Aorta (tissue), 5 donors: ENCODE data around the gene CUX1. TPM values are rescaled to one million over a fixed set of nuclear protein-coding genes. Genes with fewer than 3 reads are reported as not detected.

Experiments used
- ATAC-seq: fragments of 200-7000 bp; cut with Tn5 transposase; one replicate; pipeline ENCODE4 v1.9.1; 2022; ENCODE audit warnings: moderate library complexity; ENCODE audit not compliant: low FRiP score
- DNase-seq, 2 donors: peaks; one replicate each; pipeline ENCODE4 v3.0.0-alpha.2; 2020
- H3K27ac ChIP-seq, 2 donors: one replicate each; pipeline ENCODE4 v1.5.1; 2013; ENCODE audit warnings: low read length in 2 of 2, mild to moderate bottlenecking in 2 of 2, moderate library complexity in 2 of 2, control low read depth in 1 of 2, inconsistent platforms in 1 of 2, low read depth in 1 of 2
- H3K27me3 ChIP-seq, 2 donors: one replicate each; pipeline ENCODE4 v1.6.1; 2013; ENCODE audit warnings: control low read depth in 1 of 2, low read length in 1 of 2, mild to moderate bottlenecking in 1 of 2, moderate library complexity in 1 of 2; ENCODE audit not compliant: insufficient read depth in 2 of 2, control insufficient read depth in 1 of 2
- H3K36me3 ChIP-seq, 2 donors: one replicate each; pipeline ENCODE4 v1.6.1; 2013; ENCODE audit warnings: control low read depth in 1 of 2, low read length in 1 of 2, mild to moderate bottlenecking in 1 of 2; ENCODE audit not compliant: insufficient read depth in 2 of 2, control insufficient read depth in 1 of 2
- H3K4me1 ChIP-seq, 2 donors: one replicate each; pipeline ENCODE4 v1.6.1; 2013; ENCODE audit warnings: low read length in 2 of 2, control low read depth in 1 of 2, mild to moderate bottlenecking in 1 of 2, moderate library complexity in 1 of 2; ENCODE audit not compliant: insufficient read depth in 2 of 2, control insufficient read depth in 1 of 2
- H3K4me3 ChIP-seq, 2 donors: one replicate each; pipeline ENCODE4 v1.5.1; 2013; ENCODE audit warnings: low read length in 2 of 2, control low read depth in 1 of 2, mild to moderate bottlenecking in 1 of 2
- H3K9me3 ChIP-seq: one replicate; pipeline ENCODE4 v1.6.1; 2013; ENCODE audit warnings: mild to moderate bottlenecking, low read length; ENCODE audit not compliant: control insufficient read depth
- WGBS, 2 donors: extraction: QIAGEN DNeasy Blood & Tissue Kit; methylation state at CpG; one replicate each; pipeline ENCODE4 v1.1.7; 2013; 5-methylcytosine and 5-hydroxymethylcytosine counted together
- intact Hi-C, 2 donors: fragments of 100-400 bp; cut with DNase I; formaldehyde crosslinking; loops; one replicate each; pipeline versions ENCODE4 v1.14.2 to v1.15.0; 2022
- polyA plus RNA-seq, 2 donors: library from polyadenylated mRNA; stranded (reverse); fragments of 200-250 nt; gene quantifications; one replicate each; pipeline ENCODE4 v1.2.3, GENCODE V29; 2013
- total RNA-seq, 2 donors: library from RNA; stranded (reverse); fragmentation: NEBNext Ultra II Directional; extraction: Animal tissue kit (Norgen Biotek cat#: 25700); gene quantifications; one replicate each; pipeline ENCODE4 v1.2.1, GENCODE V29; 2021
- donor health status: healthy with polysubstance abuse.
- donor health status: Bipolar disorder and iron deficiency.
- donor health status: DM: no; HTN: no; CAD: no.
- donor health status: DM: no; HTN: no; CAD: no.
- donor health status: DM: yes; HTN: yes; CAD: no.

Gene CUX1
- total and polyA plus RNA-seq, 4 donors: 51.6 to 159 (median 94.1) TPM

- Histone ChIP-seq H3K9me3 (peaks cover 2% of the 10 kb centered on the region), H3K36me3 (no peaks in the 10 kb centered on the region), H3K27ac (no peak overlapping the region), H3K27me3 (no peaks in the 10 kb centered on the region), H3K4me3 (no peak overlapping the region), H3K4me1 (no peaks in the 10 kb centered on the region)
- intact Hi-C loops: no loop called here
- WGBS, 2 donors: 91 to 92% methylated on average over 14 of the region's 14 CpGs
- DNase-seq (peak in 1 of 2 donors; percentile 12), ATAC-seq (no peak)
These were observed 276.3 kb downstream of the CUX1 start for GRCh38 chr7:102093599-102094315.

- no peaks in the 10 kb centered on the region for H3K27me3 ChIP-seq
- DNase-seq (no peak), ATAC-seq (no peak)
- H3K36me3 ChIP-seq: no peaks in the 10 kb centered on the region
- H3K9me3 ChIP-seq: peaks cover 2% of the 10 kb centered on the region
- 92% methylated on average over 4 of the region's 4 CpGs for WGBS, 2 donors
- H3K27ac ChIP-seq: no peak overlapping the region
- intact Hi-C loops: no loop called here
- no peaks in the 10 kb centered on the region for H3K4me1 ChIP-seq
- no peak overlapping the region for H3K4me3 ChIP-seq
These were observed 276.9 kb downstream of the CUX1 start for GRCh38 chr7:102094316-102094650.

DNA sequence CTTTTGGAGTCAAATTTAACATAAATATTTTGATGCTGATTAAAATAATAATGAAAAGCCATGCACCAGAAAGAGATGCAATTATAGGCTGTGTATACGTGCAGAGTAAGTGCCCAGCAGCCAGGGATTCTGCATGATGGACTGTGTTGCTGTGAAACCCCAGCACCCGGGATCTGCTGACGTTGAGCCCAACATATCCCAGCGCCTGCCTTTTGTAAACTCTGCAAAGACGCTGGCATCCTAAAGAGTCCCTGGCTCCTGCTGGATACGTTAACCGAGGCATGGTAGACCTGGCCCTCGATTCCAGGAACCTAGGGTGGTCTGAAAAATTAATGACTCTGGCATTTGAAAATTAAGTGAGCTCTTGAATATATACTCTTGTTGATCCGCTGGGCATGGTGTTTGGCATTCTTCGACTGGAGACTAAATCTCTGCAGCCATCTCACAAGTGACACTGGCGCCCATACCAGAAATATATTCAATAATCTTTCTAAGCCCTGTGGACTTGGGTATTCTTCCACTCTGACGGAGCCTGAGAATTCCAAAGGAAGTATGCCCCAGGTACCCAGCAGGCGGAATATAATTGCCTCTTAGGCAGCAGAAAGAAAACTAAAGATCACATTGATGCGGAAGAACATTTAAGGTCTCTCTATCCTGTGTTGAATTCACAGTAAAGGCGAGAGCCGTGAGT is 278.0 kb downstream of the CUX1 start:
- H3K27me3 ChIP-seq: no peaks in the 10 kb centered on the region
- ATAC-seq: no peak
- H3K4me1 ChIP-seq: no peaks in the 10 kb centered on the region
- WGBS, 2 donors: 71 to 76% methylated on average over 16 of the region's 16 CpGs
- peak in 1 of 2 donors; percentile 19 for DNase-seq
- H3K36me3 ChIP-seq: no peaks in the 10 kb centered on the region
- no peak overlapping the region for H3K4me3 ChIP-seq
- H3K9me3 ChIP-seq: no peaks in the 10 kb centered on the region
- no peak overlapping the region for H3K27ac ChIP-seq
- intact Hi-C loops: no loop called here

GRCh38 chr7:102096012-102096332 is 278.5 kb downstream of the CUX1 start:
- intact Hi-C loops: no loop called here
- Histone ChIP-seq H3K27ac (no peak overlapping the region), H3K27me3 (no peaks in the 10 kb centered on the region), H3K4me1 (no peaks in the 10 kb centered on the region), H3K4me3 (no peak overlapping the region), H3K9me3 (no peaks in the 10 kb centered on the region), H3K36me3 (no peaks in the 10 kb centered on the region)
- peak in 1 of 2 donors; percentile 59 for DNase-seq
- WGBS, 2 donors: 91% methylated on average over 10 of the region's 10 CpGs
- no peak for ATAC-seq

DNA sequence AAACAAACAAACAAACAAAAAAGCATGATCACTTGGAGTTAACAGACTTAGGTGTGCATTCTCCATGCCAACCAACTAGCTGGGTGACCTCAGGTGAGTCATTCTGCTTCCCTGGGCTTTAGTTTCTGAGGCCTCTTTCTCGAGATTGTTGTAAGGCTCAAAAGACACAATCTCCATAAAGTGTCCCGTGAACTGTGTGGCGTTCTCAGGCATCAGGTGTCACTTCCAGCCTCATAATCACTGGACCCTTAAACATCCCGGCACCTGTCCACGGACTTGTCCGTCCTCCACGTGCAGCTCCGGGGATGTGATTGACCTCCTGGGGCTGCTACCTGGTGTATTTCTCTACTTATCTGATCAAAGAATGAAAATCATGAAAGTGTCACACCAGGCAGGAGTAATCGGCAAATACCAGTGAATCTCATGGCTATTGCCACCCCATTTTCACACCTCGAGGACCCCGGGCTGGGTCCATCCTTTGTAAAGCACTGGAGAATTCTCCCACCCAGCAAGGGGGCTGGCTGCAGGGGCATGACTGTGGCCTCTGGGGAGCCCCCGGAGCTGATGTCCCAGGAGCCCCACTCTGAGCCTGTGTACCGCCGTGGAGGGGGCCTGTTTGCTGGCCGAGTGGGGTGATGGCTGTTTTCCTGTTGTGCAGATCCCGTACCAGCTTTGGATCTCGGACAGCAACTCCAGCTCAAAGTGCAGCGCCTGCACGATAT is 279.4 kb downstream of the CUX1 start:
- H3K27ac ChIP-seq: no peak overlapping the region
- DNase-seq: peak in 1 of 2 donors; percentile 9
- no peaks in the 10 kb centered on the region for H3K27me3 ChIP-seq
- H3K36me3 ChIP-seq: no peaks in the 10 kb centered on the region
- 84 to 87% methylated on average over 19 of the region's 19 CpGs for WGBS, 2 donors
- no peak overlapping the region for H3K4me3 ChIP-seq
- H3K9me3 ChIP-seq: no peaks in the 10 kb centered on the region
- no peaks in the 10 kb centered on the region for H3K4me1 ChIP-seq
- ATAC-seq: no peak
- intact Hi-C loops: no loop called here

- 72 to 75% methylated on average over 13 of the region's 13 CpGs for WGBS, 2 donors
- Histone ChIP-seq H3K27me3 (no peaks in the 10 kb centered on the region), H3K4me1 (no peaks in the 10 kb centered on the region), H3K27ac (no peak overlapping the region), H3K4me3 (no peak overlapping the region), H3K36me3 (no peaks in the 10 kb centered on the region), H3K9me3 (no peaks in the 10 kb centered on the region)
- ATAC-seq (no peak), DNase-seq (peak in 1 of 2 donors; percentile 12)
- intact Hi-C loops: no loop called here
These were observed 280.3 kb downstream of the CUX1 start for GRCh38 chr7:102097601-102098161.

DNA sequence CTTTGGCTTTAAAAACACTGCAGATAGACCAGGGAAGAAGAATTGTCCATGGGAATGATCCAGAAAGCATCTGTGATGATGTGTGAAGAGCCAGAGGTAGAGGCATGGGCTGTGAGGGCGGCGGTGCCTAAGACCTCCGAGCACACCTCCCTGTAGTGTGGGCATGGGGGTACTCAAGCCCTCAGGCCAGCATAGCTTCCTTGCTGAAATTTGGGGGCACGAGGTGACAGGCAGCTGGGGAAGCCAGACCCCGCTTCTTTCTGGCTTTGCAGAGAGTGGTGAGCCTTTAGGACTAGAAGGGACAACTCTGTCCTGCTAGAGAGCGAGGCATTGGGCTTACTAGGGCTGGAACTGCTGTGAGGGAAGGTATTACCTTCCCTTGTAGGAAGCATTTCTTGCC is 281.6 kb downstream of the CUX1 start:
- H3K36me3 ChIP-seq: no peaks in the 10 kb centered on the region
- ATAC-seq (no peak), DNase-seq (peak in 1 of 2 donors; percentile 23)
- H3K4me3 ChIP-seq: no peak overlapping the region
- H3K27me3 ChIP-seq: no peaks in the 10 kb centered on the region
- 96 to 97% methylated on average over 6 of the region's 6 CpGs for WGBS, 2 donors
- H3K4me1 ChIP-seq: no peaks in the 10 kb centered on the region
- H3K27ac ChIP-seq: no peak overlapping the region
- H3K9me3 ChIP-seq: no peaks in the 10 kb centered on the region
- intact Hi-C loops: no loop called here

- Histone ChIP-seq H3K36me3 (no peaks in the 10 kb centered on the region), H3K27ac (no peak overlapping the region), H3K4me3 (no peak overlapping the region), H3K27me3 (no peaks in the 10 kb centered on the region), H3K4me1 (no peaks in the 10 kb centered on the region), H3K9me3 (no peaks in the 10 kb centered on the region)
- intact Hi-C loops: no loop called here
- DNase-seq (no peak), ATAC-seq (no peak)
- WGBS, 2 donors: 95 to 96% methylated on average over 3 of the region's 3 CpGs
These were observed 282.0 kb downstream of the CUX1 start for GRCh38 chr7:102099474-102099873.
